ENCODE measurements around the gene IL24. TPM values are rescaled to one million over a fixed set of nuclear protein-coding genes. Genes with fewer than 3 reads are reported as not detected.

The IL24 gene
- total RNA-seq (2013), result not detected
- polyA plus RNA-seq, result under 1 TPM in 1 of 3 donors, not detected in 2; 0.16 TPM
- polyA minus RNA-seq, result not detected in 2 replicates
- total RNA-seq, result 0.84 to 23.7 (median 2.7) reads per million in 11 experiments

DNA sequence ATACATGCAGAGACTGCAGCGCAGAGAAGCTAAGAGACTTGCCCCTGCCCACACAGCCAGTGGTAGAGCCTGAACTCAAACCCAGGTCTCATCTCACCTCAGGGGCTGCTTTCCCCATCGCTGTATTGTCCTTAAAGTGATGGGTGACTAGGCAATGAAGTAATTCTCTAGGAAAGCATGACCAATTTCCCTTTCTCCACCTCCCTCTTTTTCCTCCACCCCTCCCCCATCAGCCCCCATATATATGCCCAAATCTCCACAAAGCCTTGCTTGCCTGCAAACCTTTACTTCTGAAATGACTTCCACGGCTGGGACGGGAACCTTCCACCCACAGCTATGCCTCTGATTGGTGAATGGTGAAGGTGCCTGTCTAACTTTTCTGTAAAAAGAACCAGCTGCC, at the start of gene IL24:
IL24 (plus strand) TSS at position 269 of the 400 bp plus-strand sequence. CDS start 390 bp downstream, outside the sequence.
- Histone ChIP-seq H3K27ac (ENCODE audit: low read depth in 1 of 2, low read length in 2 of 2) (no peak within 1 kb of the TSS), H2AFZ (ENCODE audit: insufficient read depth, low read depth, low read length, poor library complexity, severe bottlenecking) (no peak within 1 kb of the TSS), H3K36me3 (replicated peaks in 1 of 2; ENCODE audit: control insufficient read depth in 1 of 2, insufficient read depth in 2 of 2, low read length in 2 of 2) (no peaks in the 10 kb centered on the region), H3K79me2 (ENCODE audit: insufficient read depth, low read length) (no peaks in the 10 kb centered on the region), H3K9ac (ENCODE audit: insufficient read depth, low read length, poor library complexity, severe bottlenecking) (no peak within 1 kb of the TSS), H3K27me3 (ENCODE audit: control insufficient read depth in 2 of 2, insufficient read depth in 2 of 2, low read length in 2 of 2) (no peaks in the 10 kb centered on the region), H3K4me1 (ENCODE audit: control insufficient read depth in 1 of 2, insufficient read depth in 2 of 2, low read length in 2 of 2) (no peaks in the 10 kb centered on the region), H3K4me3 (replicated peaks in 1 of 3; ENCODE audit: low read depth in 2 of 3, low read length in 3 of 3) (no peak within 1 kb of the TSS), H4K20me1 (ENCODE audit: insufficient read depth, low read length) (no peaks in the 10 kb centered on the region), H3K9me3 (replicated peaks in 1 of 2; ENCODE audit: control insufficient read depth in 1 of 2, insufficient read depth in 1 of 2, low read length in 2 of 2) (no peaks in the 10 kb centered on the region), H3K4me2 (replicated peaks; ENCODE audit: extremely low read depth, low read length, poor library complexity, severe bottlenecking) (no peak within 1 kb of the TSS)
- TF ChIP-seq CTCF (IDR thresholded peaks at IDR 0.05), result no peak
- no peak for DNase-seq
- Mint-ChIP-seq H3K4me3 (peak within 1 kb of the TSS in 1 of 2 donors; percentile 11), H3K27me3 (ENCODE audit: low read depth in 3 of 3) (peaks cover 1 to 9% (median 8%) of the 10 kb centered on the region in 3 donors), H3K9me3 (peaks cover 0 to 1% (median 0%) of the 10 kb centered on the region in 7 donors), H3K27ac (peak within 1 kb of the TSS in 1 of 7 donors; percentile 33), H3K36me3 (no peaks in the 10 kb centered on the region), H3K4me1 (peaks cover 6% of the 10 kb centered on the region)
- intact Hi-C loops (cut with micrococcal nuclease), result no loop called here
- no CpG with 5 or more reads among the region's 4 CpGs for WGBS (ENCODE audit: insufficient coverage)

GRCh38 chr1:206847946-206848345, 49.3 kb upstream of the IL24 start:
- H3K27me3 Mint-ChIP-seq (ENCODE audit: low read depth in 3 of 3), result peaks cover 2 to 5% (median 2%) of the 10 kb centered on the region in 3 donors
- Histone ChIP-seq H3K27ac (ENCODE audit: low read depth in 1 of 2, low read length in 2 of 2) (no peak overlapping the region), H3K4me2 (replicated peaks; ENCODE audit: extremely low read depth, low read length, poor library complexity, severe bottlenecking) (no peak overlapping the region), H3K4me3 (replicated peaks in 1 of 3; ENCODE audit: low read depth in 2 of 3, low read length in 3 of 3) (no peak overlapping the region), H3K79me2 (ENCODE audit: insufficient read depth, low read length) (no peaks in the 10 kb centered on the region), H3K4me1 (ENCODE audit: control insufficient read depth in 1 of 2, insufficient read depth in 2 of 2, low read length in 2 of 2) (no peaks in the 10 kb centered on the region), H3K36me3 (replicated peaks in 1 of 2; ENCODE audit: control insufficient read depth in 1 of 2, insufficient read depth in 2 of 2, low read length in 2 of 2) (no peaks in the 10 kb centered on the region), H3K9me3 (replicated peaks in 1 of 2; ENCODE audit: control insufficient read depth in 1 of 2, insufficient read depth in 1 of 2, low read length in 2 of 2) (no peaks in the 10 kb centered on the region), H3K9ac (ENCODE audit: insufficient read depth, low read length, poor library complexity, severe bottlenecking) (no peak overlapping the region), H2AFZ (ENCODE audit: insufficient read depth, low read depth, low read length, poor library complexity, severe bottlenecking) (no peak overlapping the region), H4K20me1 (ENCODE audit: insufficient read depth, low read length) (no peaks in the 10 kb centered on the region), H3K27me3 (ENCODE audit: control insufficient read depth in 2 of 2, insufficient read depth in 2 of 2, low read length in 2 of 2) (no peaks in the 10 kb centered on the region)
- peaks cover 5% of the 10 kb centered on the region for H3K4me1 Mint-ChIP-seq
- TF ChIP-seq CTCF (IDR thresholded peaks at IDR 0.05), result no peak
- H3K9me3 Mint-ChIP-seq, result peaks cover 0 to 7% (median 0%) of the 10 kb centered on the region in 7 donors
- no peak overlapping the region for H3K4me3 Mint-ChIP-seq
- no peak overlapping the region for H3K27ac Mint-ChIP-seq
- no peaks in the 10 kb centered on the region for H3K36me3 Mint-ChIP-seq
- no CpG with 5 or more reads among the region's 1 CpG for WGBS (ENCODE audit: insufficient coverage)
- intact Hi-C loops (cut with micrococcal nuclease), result no loop called here
- DNase-seq, result no peak

Data from CD14-positive monocyte (primary cell).